GM18519 (cell line): ENCODE data around the gene FARS2.

ENCODE experiments used
- ATAC-seq: cut with Tn5 transposase; IDR thresholded peaks from one replicate; pipeline ENCODE4 v1.9.1; 2021; ENCODE audit warnings: mild to moderate bottlenecking, moderate library complexity; ENCODE audit not compliant: unreplicated experiment, low FRiP score

FARS2 gene

GRCh38 chr6:5316951-5317350 is 55.6 kb downstream of the FARS2 start:
- ATAC-seq: no peak

GRCh38 chr6:5318617-5319272 is 57.4 kb downstream of the FARS2 start:
- ATAC-seq: no peak

GRCh38 chr6:5323979-5324378 is 62.7 kb downstream of the FARS2 start:
- ATAC-seq: no peak

GRCh38 chr6:5325173-5325572 is 63.9 kb downstream of the FARS2 start:
- no peak for ATAC-seq

GRCh38 chr6:5326022-5326641 is 64.8 kb downstream of the FARS2 start:
- ATAC-seq: no peak

GRCh38 chr6:5328800-5329199 is 67.5 kb downstream of the FARS2 start:
- ATAC-seq: no peak

GRCh38 chr6:5331845-5332442 is 70.6 kb downstream of the FARS2 start:
- ATAC-seq: no peak

- no peak for ATAC-seq
These were observed 72.3 kb downstream of the FARS2 start for GRCh38 chr6:5333658-5334057.

- ATAC-seq: no peak
These were observed 73.0 kb downstream of the FARS2 start for GRCh38 chr6:5334341-5334740.

- ATAC-seq: no peak
These were observed 73.7 kb downstream of the FARS2 start for GRCh38 chr6:5335020-5335419.

GRCh38 chr6:5337573-5337972 is 76.3 kb downstream of the FARS2 start:
- no peak for ATAC-seq

- no peak for ATAC-seq
These were observed 77.1 kb downstream of the FARS2 start for GRCh38 chr6:5338177-5338960.

GRCh38 chr6:5339786-5340185 is 78.5 kb downstream of the FARS2 start:
- no peak for ATAC-seq

GRCh38 chr6:5341845-5342244 is 80.5 kb downstream of the FARS2 start:
- ATAC-seq: no peak

- ATAC-seq: no peak
These were observed 82.7 kb downstream of the FARS2 start for GRCh38 chr6:5343998-5344397.

GRCh38 chr6:5345324-5345723 is 84.0 kb downstream of the FARS2 start:
- no peak for ATAC-seq

GRCh38 chr6:5351552-5352210 is 90.4 kb downstream of the FARS2 start:
- no peak for ATAC-seq

GRCh38 chr6:5353971-5354370 is 92.7 kb downstream of the FARS2 start:
- ATAC-seq: no peak

GRCh38 chr6:5357486-5357885 is 96.2 kb downstream of the FARS2 start:
- no peak for ATAC-seq

- ATAC-seq: no peak
These were observed 98.1 kb downstream of the FARS2 start for GRCh38 chr6:5359417-5359816.

- ATAC-seq: no peak
These were observed 100.1 kb downstream of the FARS2 start for GRCh38 chr6:5361396-5361795.
